ENCODE results near the gene MAD1L1. TPM values are rescaled to one million over a fixed set of nuclear protein-coding genes. Genes with fewer than 3 reads are reported as not detected.

MAD1L1 gene
- total and polyA plus RNA-seq, 10 donors = 47.3 to 118 (median 68.2) TPM

- TF ChIP-seq POLR2AphosphoS5 (IDR thresholded peaks at IDR 0.05) (peak; percentile 52 to 61 (median 58)), POLR2A (IDR thresholded peaks at IDR 0.05) (no peak), CTCF (IDR thresholded peaks at IDR 0.05 in 8 of 11, conservative IDR thresholded peaks at IDR 0.05 in 3 of 11) (no peak)
These were observed 94.5 kb downstream of the MAD1L1 start for GRCh38 chr7:2138146-2138765.

GRCh38 chr7:2134740-2135139, 98.0 kb downstream of the MAD1L1 start:
- WGBS, 5 donors = 94 to 99% (median 96%) methylated on average over 5 of the region's 5 CpGs
- Histone ChIP-seq H3K4me3 (no peak overlapping the region), H3K27ac (no peak overlapping the region), H3K36me3 (peaks cover 0 to 50% (median 8%) of the 10 kb centered on the region in 6 donors), H3K27me3 (replicated peaks in 1 of 7) (no peaks in the 10 kb centered on the region), H3K4me1 (peaks cover 0 to 21% (median 16%) of the 10 kb centered on the region in 6 donors), H3K9me3 (no peaks in the 10 kb centered on the region)
- TF ChIP-seq POLR2AphosphoS5 (IDR thresholded peaks at IDR 0.05) = no peak
- TF ChIP-seq CTCF (IDR thresholded peaks at IDR 0.05 in 8 of 11, conservative IDR thresholded peaks at IDR 0.05 in 3 of 11) = no peak
- no peak for TF ChIP-seq POLR2A (IDR thresholded peaks at IDR 0.05)
- intact Hi-C loops (cut with DNase I; ENCODE audit: low total_unique reads) = no loop called here
- DNase-seq = no peak

More at GRCh38 chr7:2138146-2138765, 94.5 kb downstream of the MAD1L1 start:
- H3K9me3 ChIP-seq = no peaks in the 10 kb centered on the region
- peak; percentile 88 for DNase-seq
- intact Hi-C loops (cut with DNase I; ENCODE audit: low total_unique reads) = no loop called here
- peak overlapping the region in 3 of 8 donors; percentile 44 to 63 (median 44) for H3K27ac ChIP-seq
- 33 to 50% (median 39%) methylated on average over 17 of the region's 17 CpGs for WGBS, 5 donors
- H3K27me3 ChIP-seq (replicated peaks in 1 of 7) = no peaks in the 10 kb centered on the region
- H3K36me3 ChIP-seq = peaks cover 0 to 56% (median 11%) of the 10 kb centered on the region in 6 donors
- peak overlapping the region in 5 of 8 donors; percentile 2 to 63 (median 20) for H3K4me3 ChIP-seq
- peaks cover 0 to 21% (median 16%) of the 10 kb centered on the region in 6 donors for H3K4me1 ChIP-seq

- DNase-seq = no peak
- no peak for TF ChIP-seq POLR2AphosphoS5 (IDR thresholded peaks at IDR 0.05)
- no peak for TF ChIP-seq CTCF (IDR thresholded peaks at IDR 0.05 in 8 of 11, conservative IDR thresholded peaks at IDR 0.05 in 3 of 11)
- TF ChIP-seq POLR2A (IDR thresholded peaks at IDR 0.05) = no peak
- peaks cover 0 to 73% (median 8%) of the 10 kb centered on the region in 6 donors for H3K36me3 ChIP-seq
- WGBS, 5 donors = 93 to 97% (median 97%) methylated on average over 33 of the region's 33 CpGs
- H3K9me3 ChIP-seq = no peaks in the 10 kb centered on the region
- H3K4me3 ChIP-seq = no peak overlapping the region
- no peaks in the 10 kb centered on the region for H3K4me1 ChIP-seq
- intact Hi-C loops (cut with DNase I; ENCODE audit: low total_unique reads) = no loop called here
- no peak overlapping the region for H3K27ac ChIP-seq
- no peaks in the 10 kb centered on the region for H3K27me3 ChIP-seq (replicated peaks in 1 of 7)
These were observed 100.5 kb downstream of the MAD1L1 start for GRCh38 chr7:2132243-2132642.

GRCh38 chr7:2131800-2132199, 100.9 kb downstream of the MAD1L1 start:
- Histone ChIP-seq H3K27me3 (replicated peaks in 1 of 7) (no peaks in the 10 kb centered on the region), H3K9me3 (no peaks in the 10 kb centered on the region), H3K4me1 (no peaks in the 10 kb centered on the region), H3K36me3 (peaks cover 0 to 76% (median 8%) of the 10 kb centered on the region in 6 donors), H3K4me3 (no peak overlapping the region), H3K27ac (no peak overlapping the region)
- TF ChIP-seq POLR2AphosphoS5 (IDR thresholded peaks at IDR 0.05) (no peak), POLR2A (IDR thresholded peaks at IDR 0.05) (no peak), CTCF (IDR thresholded peaks at IDR 0.05 in 8 of 11, conservative IDR thresholded peaks at IDR 0.05 in 3 of 11) (no peak)
- 86 to 95% (median 89%) methylated on average over 10 of the region's 10 CpGs for WGBS, 5 donors
- DNase-seq = no peak
- intact Hi-C loops (cut with DNase I; ENCODE audit: low total_unique reads) = no loop called here
